Measurements from ENCODE around the gene PPDPF. TPM values are rescaled to one million over a fixed set of nuclear protein-coding genes. Genes with fewer than 3 reads are reported as not detected.
"Not testable (repeated sequence)": the region's sequence is repeated elsewhere in the genome, so short reads cannot be mapped to it uniquely, and the experiment has no call there.

Gene PPDPF
- total RNA-seq, 2 donors from 2014 or later = 138 to 185 TPM

DNA sequence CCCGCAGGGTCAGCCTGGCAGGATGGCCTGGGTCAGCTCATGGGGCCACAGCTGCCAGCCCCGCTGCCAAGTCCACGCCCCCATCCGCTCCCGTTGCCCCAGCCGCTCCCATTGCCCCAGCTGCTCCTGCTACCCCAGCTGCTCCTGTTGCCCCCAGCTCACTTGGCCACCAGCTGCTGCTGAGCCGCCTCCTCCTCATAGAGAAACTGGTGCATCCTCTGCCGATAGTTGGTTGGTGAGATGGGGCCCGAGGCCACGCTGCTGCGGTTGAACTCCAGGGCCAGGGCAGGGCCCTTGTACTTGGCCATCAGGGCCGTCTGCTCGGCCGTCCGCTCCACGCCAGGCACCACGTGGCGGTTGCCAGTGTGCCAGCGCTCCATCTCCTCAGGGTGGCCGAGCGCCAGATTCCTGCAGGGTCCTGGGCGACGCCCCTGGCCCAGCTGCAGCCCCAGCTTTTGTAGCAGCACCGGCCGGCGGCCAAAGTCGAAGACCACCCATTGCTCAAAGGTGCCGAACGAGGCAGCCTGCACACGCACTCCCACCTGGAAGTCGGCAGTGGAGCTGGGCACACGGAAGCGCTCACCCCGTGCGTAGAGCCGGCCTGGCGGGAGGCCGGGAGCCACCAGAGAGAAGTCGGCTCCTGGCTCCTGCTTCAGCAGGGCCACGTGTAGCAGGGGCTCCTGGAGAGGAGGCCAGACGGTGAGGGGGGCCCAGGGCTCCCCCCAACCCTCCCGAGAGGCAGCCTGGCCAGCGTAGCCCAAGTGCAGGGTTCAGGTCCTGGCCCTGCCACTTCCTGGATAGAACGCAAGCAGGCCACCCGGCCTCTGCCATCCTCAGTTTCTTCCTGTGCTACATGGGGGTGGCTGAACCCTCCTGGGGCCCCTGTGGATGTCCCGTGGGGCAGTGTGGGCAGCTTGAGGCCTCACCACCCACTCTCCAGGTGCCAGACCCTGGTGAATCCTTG, 48.7 kb downstream of the PPDPF start:
- Histone ChIP-seq H3K9me3 (no peaks in the 10 kb centered on the region), H3K4me1 (peaks cover 0 to 14% of the 10 kb centered on the region in 2 donors), H3K27ac (no peak overlapping the region), H3K4me3 (no peak overlapping the region), H3K36me3 (peaks cover 25% of the 10 kb centered on the region), H3K27me3 (no peaks in the 10 kb centered on the region)
- TF ChIP-seq CTCF (IDR thresholded peaks at IDR 0.05) = no peak
- no peak for DNase-seq (ENCODE audit: low spot score)

- H3K9me3 ChIP-seq = no peaks in the 10 kb centered on the region
- H3K4me1 ChIP-seq = peaks cover 0 to 25% of the 10 kb centered on the region in 2 donors
- no peak for TF ChIP-seq CTCF (IDR thresholded peaks at IDR 0.05)
- peaks cover 13% of the 10 kb centered on the region for H3K36me3 ChIP-seq
- H3K4me3 ChIP-seq = no peak overlapping the region
- H3K27me3 ChIP-seq = no peaks in the 10 kb centered on the region
- DNase-seq (ENCODE audit: low spot score) = no peak
- H3K27ac ChIP-seq = no peak overlapping the region
Measured at GRCh38 chr20:63570281-63571086, 49.9 kb downstream of the PPDPF start.

DNA sequence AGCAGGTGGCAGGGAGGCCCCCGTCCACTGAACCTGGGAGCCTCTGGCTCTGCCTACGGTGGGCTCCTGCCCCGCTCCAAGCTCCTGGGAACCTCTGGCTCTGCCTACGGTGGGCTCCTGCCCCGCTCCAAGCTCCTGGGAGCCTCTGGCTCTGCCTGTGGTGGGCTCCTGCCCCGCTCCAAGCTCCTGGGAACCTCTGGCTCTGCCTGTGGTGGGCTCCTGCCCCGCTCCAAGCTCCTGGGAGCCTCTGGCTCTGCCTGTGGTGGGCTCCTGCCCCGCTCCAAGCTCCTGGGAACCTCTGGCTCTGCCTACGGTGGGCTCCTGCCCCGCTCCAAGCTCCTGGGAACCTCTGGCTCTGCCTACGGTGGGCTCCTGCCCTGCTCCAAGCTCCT, 50.5 kb downstream of the PPDPF start:
- H3K36me3 ChIP-seq; H3K27ac ChIP-seq; H3K27me3 ChIP-seq; DNase-seq (ENCODE audit: low spot score); H3K4me3 ChIP-seq; H3K9me3 ChIP-seq: not testable (repeated sequence)
- peaks cover 0 to 25% of the 10 kb centered on the region in 2 donors for H3K4me1 ChIP-seq

Other genes with a start within 250 kb of the PPDPF start
- 10 to 100 TPM; 19.1 to 20.7 TPM for gene ARFGAP1, start 248.0 kb upstream of the PPDPF start, total RNA-seq
- not detected for gene COL20A1, start 227.6 kb upstream of the PPDPF start, total RNA-seq
- gene CHRNA4, start 159.4 kb upstream of the PPDPF start, total RNA-seq = not detected
- not detected for gene KCNQ2, start 48.1 kb upstream of the PPDPF start, total RNA-seq
- 100 to 1,000 TPM; 797 to 886 TPM for gene EEF1A2, start 21.7 kb upstream of the PPDPF start, total RNA-seq
- gene PTK6, start 16.6 kb downstream of the PPDPF start, total RNA-seq = not detected
- gene SRMS, start 27.0 kb downstream of the PPDPF start, total RNA-seq = not detected
- not detected for gene FNDC11, start 33.4 kb downstream of the PPDPF start, total RNA-seq
- gene HELZ2, start 53.5 kb downstream of the PPDPF start, total RNA-seq = 10 to 100 TPM; 12.5 to 21.5 TPM
- 1 to 10 TPM; 5.8 to 9.4 TPM for gene GMEB2, start 106.3 kb downstream of the PPDPF start, total RNA-seq
- 10 to 100 TPM in 1 of 2 donors, 1 to 10 TPM in 1; 5.7 to 10.1 TPM for gene STMN3, start 132.7 kb downstream of the PPDPF start, total RNA-seq
- gene RTEL1, start 137.5 kb downstream of the PPDPF start, total RNA-seq = 1 to 10 TPM; 4.8 to 9.2 TPM
- gene TNFRSF6B, start 175.9 kb downstream of the PPDPF start, total RNA-seq = 1 to 10 TPM; 1.2 to 3.8 TPM
- 10 to 100 TPM; 33.5 to 39.4 TPM for gene ARFRP1, start 187.2 kb downstream of the PPDPF start, total RNA-seq
- gene ZGPAT, start 187.3 kb downstream of the PPDPF start, total RNA-seq = 10 to 100 TPM; 11.9 to 15.1 TPM
- 1 to 10 TPM; 2.4 to 2.5 TPM for gene LIME1, start 215.9 kb downstream of the PPDPF start, total RNA-seq
- gene SLC2A4RG, start 219.0 kb downstream of the PPDPF start, total RNA-seq = 10 to 100 TPM; 30.1 to 30.7 TPM

Data from right atrium auricular region (tissue), 2 donors.